NCI-H2227 treated with DMSO at 0.1 percent for 48 hours (cell line): ENCODE data around the gene CPA5.

ENCODE experiments used
- DNase-seq: peaks from one replicate; lab custom pipeline; 2025; lab: John Stamatoyannopoulos, UW

Gene CPA5

GRCh38 chr7:130379532-130379920 lies 34.9 kb downstream of the CPA5 start:
- DNase-seq: no peak

- no peak for DNase-seq
These were observed 35.6 kb downstream of the CPA5 start, which contains the start of gene CPA1 for GRCh38 chr7:130379921-130380860. CPA1 (plus strand) TSS chr7:130380494; CDS start chr7:130380521, 27 bp downstream.

GRCh38 chr7:130380861-130381455 lies 36.3 kb downstream of the CPA5 start:
- no peak for DNase-seq

- DNase-seq: no peak
These were observed 37.1 kb downstream of the CPA5 start for GRCh38 chr7:130381468-130382312.

- DNase-seq: no peak
These were observed 38.8 kb downstream of the CPA5 start for GRCh38 chr7:130383187-130383980.

- no peak for DNase-seq
These were observed 39.8 kb downstream of the CPA5 start for GRCh38 chr7:130384371-130384801.

- no peak for DNase-seq
These were observed 40.4 kb downstream of the CPA5 start for GRCh38 chr7:130384841-130385599.

- DNase-seq: no peak
These were observed 41.0 kb downstream of the CPA5 start for GRCh38 chr7:130385600-130386066.

GRCh38 chr7:130386876-130387275 lies 42.3 kb downstream of the CPA5 start:
- no peak for DNase-seq

- no peak for DNase-seq
These were observed 42.7 kb downstream of the CPA5 start for GRCh38 chr7:130387306-130387627.

- no peak for DNase-seq
These were observed 43.2 kb downstream of the CPA5 start for GRCh38 chr7:130387628-130388403.

GRCh38 chr7:130388671-130389070 lies 44.1 kb downstream of the CPA5 start:
- no peak for DNase-seq

- no peak for DNase-seq
These were observed 45.9 kb downstream of the CPA5 start for GRCh38 chr7:130390486-130390885.

- DNase-seq: no peak
These were observed 48.5 kb downstream of the CPA5 start for GRCh38 chr7:130393101-130393561.

GRCh38 chr7:130393841-130394411 lies 49.3 kb downstream of the CPA5 start:
- no peak for DNase-seq

- DNase-seq: no peak
These were observed 50.0 kb downstream of the CPA5 start for GRCh38 chr7:130394421-130395195.

- no peak for DNase-seq
These were observed 50.8 kb downstream of the CPA5 start for GRCh38 chr7:130395421-130395820.

- no peak for DNase-seq
These were observed 51.5 kb downstream of the CPA5 start for GRCh38 chr7:130396109-130396508.
